PC-9 (cell line): ENCODE measurements around the gene SIM2. TPM values are rescaled to one million over a fixed set of nuclear protein-coding genes. Genes with fewer than 3 reads are reported as not detected.

Source experiments
- BruUV-seq: library from RNA; stranded (reverse); fragments of 400-500 nt; replicated peaks from 2 replicates; lab custom pipeline; 2021; lab: Mats Ljungman, UMichigan
- CTCF ChIA-PET: fragments of 300-600 bp; sonication (Branson Sonifier 250); formaldehyde crosslinking; loops from one replicate; lab custom pipeline; 2022; ENCODE audit warnings: antibody characterized with exemption; lab: Charles Lee
- POLR2A ChIA-PET: fragments of 300-600 bp; sonication (Branson Sonifier 250); formaldehyde crosslinking; loops from one replicate; lab custom pipeline; 2022; ENCODE audit warnings: antibody characterized with exemption; ENCODE audit not compliant: unreplicated experiment; lab: Charles Lee
- DNase-seq, 2 experiments: peaks; one replicate each; pipeline versions ENCODE4 v3.0.0 to v3.0.0-alpha.2; 2015 to 2022; ENCODE audit warnings: mixed read lengths in 1 of 2
- H2AFZ ChIP-seq: fragments of 200-600 bp; sonication (generic); 2 replicates; pipeline ENCODE4 v1.8.1; 2017; ENCODE audit warnings: antibody characterized with exemption
- H3F3A ChIP-seq: fragments of 200-600 bp; sonication (generic); 2 replicates; pipeline ENCODE4 v1.8.1; 2017; ENCODE audit warnings: antibody characterized with exemption, mild to moderate bottlenecking, low read depth; ENCODE audit not compliant: insufficient read depth
- H3K27ac ChIP-seq: fragments of 200-600 bp; sonication (generic); 2 replicates; pipeline ENCODE4 v1.6.1; 2016; ENCODE audit warnings: mixed run types
- H3K27me3 ChIP-seq: fragments of 200-600 bp; sonication (generic); 2 replicates; pipeline ENCODE4 v1.6.1; 2016; ENCODE audit warnings: low read depth, mixed run types; ENCODE audit not compliant: insufficient read depth
- H3K36me3 ChIP-seq: fragments of 200-600 bp; sonication (generic); 2 replicates; pipeline ENCODE4 v1.6.1; 2016; ENCODE audit warnings: low read depth, mixed run types
- H3K4me1 ChIP-seq: fragments of 200-600 bp; sonication (generic); replicated peaks from 2 replicates; pipeline ENCODE4 v1.6.1; 2016; ENCODE audit warnings: mixed run types; ENCODE audit not compliant: insufficient read depth
- H3K4me2 ChIP-seq: fragments of 200-600 bp; sonication (generic); 2 replicates; pipeline ENCODE4 v1.6.1; 2017; ENCODE audit warnings: mixed run types
- H3K4me3 ChIP-seq: fragments of 200-600 bp; sonication (generic); 2 replicates; pipeline ENCODE4 v1.6.1; 2016; ENCODE audit warnings: mixed run types
- H3K79me2 ChIP-seq: fragments of 200-600 bp; sonication (generic); 2 replicates; pipeline ENCODE4 v1.6.1; 2017; ENCODE audit warnings: low read depth, mixed run types
- H3K9me2 ChIP-seq: fragments of 200-600 bp; sonication (generic); 2 replicates; pipeline ENCODE4 v1.8.1; 2017; ENCODE audit warnings: mild to moderate bottlenecking; ENCODE audit not compliant: insufficient read depth
- H3K9me3 ChIP-seq: fragments of 200-600 bp; sonication (generic); 2 replicates; pipeline ENCODE4 v1.8.1; 2016; ENCODE audit warnings: low read depth; ENCODE audit not compliant: insufficient read depth
- H4K20me1 ChIP-seq: fragments of 200-600 bp; sonication (generic); 2 replicates; pipeline ENCODE4 v1.8.1; 2017; ENCODE audit not compliant: insufficient read depth
- CTCF ChIP-seq: fragments of 200-600 bp; sonication (generic); conservative IDR thresholded peaks from 2 replicates; pipeline ENCODE4 v1.6.1; 2017; ENCODE audit warnings: mixed run types, antibody characterized with exemption, mild to moderate bottlenecking, moderate library complexity
- EZH2 ChIP-seq: fragments of 200-600 bp; sonication (generic); IDR thresholded peaks from 2 replicates; pipeline ENCODE4 v1.8.0; 2017; ENCODE audit warnings: antibody characterized with exemption, low read depth
- intact Hi-C: fragments of 100-400 bp; cut with micrococcal nuclease; formaldehyde crosslinking; loops from one replicate; pipeline ENCODE4 v1.10.0; 2022; ENCODE audit not compliant: unreplicated experiment
- total RNA-seq: library from RNA; stranded (reverse); gene quantifications from 2 replicates; pipeline ENCODE4 v1.2.3, GENCODE V29; 2021

The SIM2 gene
- total RNA-seq, 1 experiment from 2014 or later = 18.5 TPM

GRCh38 chr21:36722370-36723368, 23.8 kb downstream of the SIM2 start:
- no peak overlapping the region for H3K4me3 ChIP-seq
- H3K36me3 ChIP-seq = peaks cover 4% of the 10 kb centered on the region; the same call in 1 of the 2 replicates
- TF ChIP-seq CTCF (no peak), EZH2 (no peak)
- no peaks in the 10 kb centered on the region for H3K79me2 ChIP-seq
- CTCF ChIA-PET = no interaction called here
- no peaks in the 10 kb centered on the region for H3K9me2 ChIP-seq
- H4K20me1 ChIP-seq = no peaks in the 10 kb centered on the region; the same call in 1 of the 2 replicates
- no peak overlapping the region for H3K27ac ChIP-seq
- no peak for DNase-seq
- H3K4me1 ChIP-seq = no peaks in the 10 kb centered on the region
- no peak overlapping the region for H2AFZ ChIP-seq
- POLR2A ChIA-PET = interaction anchor here (0.5 kb wide), 1 partner anchor 55 kb away, joined by 18 read pairs; no protein-coding TSS in a partner anchor
- BruUV-seq = no TSS peak
- intact Hi-C loops = no loop called here
- no peaks in the 10 kb centered on the region for H3K9me3 ChIP-seq
- no peaks in the 10 kb centered on the region for H3K27me3 ChIP-seq
- no peaks in the 10 kb centered on the region for H3F3A ChIP-seq
- no peak overlapping the region for H3K4me2 ChIP-seq

- H3K27ac ChIP-seq = no peak overlapping the region
- H3K79me2 ChIP-seq = no peaks in the 10 kb centered on the region
- H4K20me1 ChIP-seq = no peaks in the 10 kb centered on the region; the same call in 1 of the 2 replicates
- no peaks in the 10 kb centered on the region for H3K9me2 ChIP-seq
- no peak overlapping the region for H3K4me2 ChIP-seq
- no peaks in the 10 kb centered on the region for H3K27me3 ChIP-seq
- no peaks in the 10 kb centered on the region for H3K4me1 ChIP-seq
- BruUV-seq = no TSS peak
- H3F3A ChIP-seq = no peaks in the 10 kb centered on the region
- H2AFZ ChIP-seq = no peak overlapping the region
- TF ChIP-seq EZH2 (no peak), CTCF (no peak)
- H3K36me3 ChIP-seq = peaks cover 4% of the 10 kb centered on the region; the same call in 1 of the 2 replicates
- POLR2A ChIA-PET = no interaction called here
- CTCF ChIA-PET = no interaction called here
- no peak for DNase-seq
- intact Hi-C loops = no loop called here
- H3K4me3 ChIP-seq = no peak overlapping the region
- no peaks in the 10 kb centered on the region for H3K9me3 ChIP-seq
Observed at GRCh38 chr21:36723371-36723881, 24.5 kb downstream of the SIM2 start.

GRCh38 chr21:36724660-36725059, 25.7 kb downstream of the SIM2 start:
- POLR2A ChIA-PET = no interaction called here
- CTCF ChIA-PET = no interaction called here

More at GRCh38 chr21:36724660-36725059, 25.7 kb downstream of the SIM2 start:
- peaks cover 4% of the 10 kb centered on the region; the same call in 1 of the 2 replicates for H3K36me3 ChIP-seq
- H3K27ac ChIP-seq = no peak overlapping the region
- H4K20me1 ChIP-seq = no peaks in the 10 kb centered on the region; the same call in 1 of the 2 replicates
- H3K4me2 ChIP-seq = no peak overlapping the region
- no peaks in the 10 kb centered on the region for H3K9me3 ChIP-seq
- BruUV-seq = no TSS peak
- no peaks in the 10 kb centered on the region for H3K9me2 ChIP-seq
- H3K79me2 ChIP-seq = no peaks in the 10 kb centered on the region
- intact Hi-C loops = no loop called here
- TF ChIP-seq CTCF (no peak), EZH2 (no peak)
- H2AFZ ChIP-seq = no peak overlapping the region
- no peaks in the 10 kb centered on the region for H3F3A ChIP-seq
- no peaks in the 10 kb centered on the region for H3K27me3 ChIP-seq
- no peaks in the 10 kb centered on the region for H3K4me1 ChIP-seq
- no peak for DNase-seq
- no peak overlapping the region for H3K4me3 ChIP-seq
